ENCODE measurements around the gene DNAJB7.
"Not testable (repeated sequence)": the region's sequence is repeated elsewhere in the genome, so short reads cannot be mapped to it uniquely, and the experiment has no call there.

The DNAJB7 gene

GRCh38 chr22:40844951-40845350 is 17.0 kb downstream of the DNAJB7 start:
- DNase-seq (ENCODE audit: low read depth), result no peak

GRCh38 chr22:40838486-40838885 is 23.4 kb downstream of the DNAJB7 start:
- no peak for DNase-seq (ENCODE audit: low read depth)

- DNase-seq (ENCODE audit: low read depth), result peak; percentile 33
These were observed 27.3 kb downstream of the DNAJB7 start for GRCh38 chr22:40834619-40835018.

- peak; percentile 21 for DNase-seq (ENCODE audit: low read depth)
These were observed 32.8 kb downstream of the DNAJB7 start for GRCh38 chr22:40829131-40829530.

- DNase-seq (ENCODE audit: low read depth), result no peak
These were observed 34.8 kb downstream of the DNAJB7 start for GRCh38 chr22:40826984-40827741.

- DNase-seq (ENCODE audit: low read depth), result not testable (repeated sequence)
These were observed 35.6 kb downstream of the DNAJB7 start for GRCh38 chr22:40826292-40826691.

- no peak for DNase-seq (ENCODE audit: low read depth)
These were observed 38.5 kb downstream of the DNAJB7 start for GRCh38 chr22:40823426-40823825.

- DNase-seq (ENCODE audit: low read depth), result peak; percentile 44
These were observed 42.2 kb downstream of the DNAJB7 start for GRCh38 chr22:40819599-40820140.

- DNase-seq (ENCODE audit: low read depth), result peak; percentile 72
These were observed 42.9 kb downstream of the DNAJB7 start, which contains the start of gene SLC25A17 for GRCh38 chr22:40818747-40819598. SLC25A17 (minus strand) TSS chr22:40819346; CDS start chr22:40819248, 98 bp downstream.

GRCh38 chr22:40818192-40818746 is 43.6 kb downstream of the DNAJB7 start:
- no peak for DNase-seq (ENCODE audit: low read depth)

GRCh38 chr22:40817737-40818136 is 44.2 kb downstream of the DNAJB7 start:
- no peak for DNase-seq (ENCODE audit: low read depth)

GRCh38 chr22:40813912-40814315 is 48.0 kb downstream of the DNAJB7 start:
- no peak for DNase-seq (ENCODE audit: low read depth)
